ENCODE data around the gene BCL11B.

Gene BCL11B

GRCh38 chr14:99128185-99128584, 143.8 kb downstream of the BCL11B start:
- TF ChIP-seq EP300 (IDR thresholded peaks at IDR 0.05; ENCODE audit: borderline replicate concordance) (no peak), MAX (IDR thresholded peaks at IDR 0.05) (no peak), ZBTB7A (IDR thresholded peaks at IDR 0.05; ENCODE audit: low read depth) (no peak), EGR1 (IDR thresholded peaks at IDR 0.05) (no peak), USF1 (IDR thresholded peaks at IDR 0.05) (no peak), YY1 (IDR thresholded peaks at IDR 0.05; ENCODE audit: low read depth) (no peak), TEAD4 (IDR thresholded peaks at IDR 0.05) (no peak), REST (IDR thresholded peaks at IDR 0.05; ENCODE audit: low read depth) (no peak), TCF12 (IDR thresholded peaks at IDR 0.05; ENCODE audit: low read depth) (no peak), TAF1 (IDR thresholded peaks at IDR 0.05; ENCODE audit: low read depth) (no peak), FOXM1 (IDR thresholded peaks at IDR 0.05; ENCODE audit: borderline replicate concordance, low read depth) (no peak), CREB1 (IDR thresholded peaks at IDR 0.05; ENCODE audit: low read depth) (no peak), NFIC (IDR thresholded peaks at IDR 0.05) (no peak)

- TF ChIP-seq REST (IDR thresholded peaks at IDR 0.05; ENCODE audit: low read depth): no peak
- no peak for TF ChIP-seq TCF12 (IDR thresholded peaks at IDR 0.05; ENCODE audit: low read depth)
- no peak for TF ChIP-seq TAF1 (IDR thresholded peaks at IDR 0.05; ENCODE audit: low read depth)
- no peak for TF ChIP-seq MAX (IDR thresholded peaks at IDR 0.05)
- TF ChIP-seq CEBPB (IDR thresholded peaks at IDR 0.05): no peak
- no peak for TF ChIP-seq ZBTB7A (IDR thresholded peaks at IDR 0.05; ENCODE audit: low read depth)
- no peak for TF ChIP-seq RAD21 (IDR thresholded peaks at IDR 0.05; ENCODE audit: low read depth)
- TF ChIP-seq YY1 (IDR thresholded peaks at IDR 0.05; ENCODE audit: low read depth): no peak
- TF ChIP-seq USF1 (IDR thresholded peaks at IDR 0.05): no peak
- no peak for TF ChIP-seq NFIC (IDR thresholded peaks at IDR 0.05)
- no peak for TF ChIP-seq EP300 (IDR thresholded peaks at IDR 0.05; ENCODE audit: borderline replicate concordance)
- no peak for TF ChIP-seq CREB1 (IDR thresholded peaks at IDR 0.05; ENCODE audit: low read depth)
- no peak for TF ChIP-seq TEAD4 (IDR thresholded peaks at IDR 0.05)
- no peak for TF ChIP-seq FOXM1 (IDR thresholded peaks at IDR 0.05; ENCODE audit: borderline replicate concordance, low read depth)
- no peak for TF ChIP-seq EGR1 (IDR thresholded peaks at IDR 0.05)
These were observed 144.3 kb downstream of the BCL11B start for GRCh38 chr14:99127651-99128167.

GRCh38 chr14:99125616-99126431, 146.2 kb downstream of the BCL11B start:
- TF ChIP-seq TCF12 (IDR thresholded peaks at IDR 0.05; ENCODE audit: low read depth): no peak
- TF ChIP-seq CEBPB (IDR thresholded peaks at IDR 0.05): no peak
- no peak for TF ChIP-seq EP300 (IDR thresholded peaks at IDR 0.05; ENCODE audit: borderline replicate concordance)
- TF ChIP-seq EGR1 (IDR thresholded peaks at IDR 0.05): no peak
- TF ChIP-seq TEAD4 (IDR thresholded peaks at IDR 0.05): no peak
- TF ChIP-seq FOXM1 (IDR thresholded peaks at IDR 0.05; ENCODE audit: borderline replicate concordance, low read depth): no peak
- TF ChIP-seq REST (IDR thresholded peaks at IDR 0.05; ENCODE audit: low read depth): no peak
- TF ChIP-seq TAF1 (IDR thresholded peaks at IDR 0.05; ENCODE audit: low read depth): no peak
- TF ChIP-seq RAD21 (IDR thresholded peaks at IDR 0.05; ENCODE audit: low read depth): no peak
- no peak for TF ChIP-seq MAX (IDR thresholded peaks at IDR 0.05)
- TF ChIP-seq CREB1 (IDR thresholded peaks at IDR 0.05; ENCODE audit: low read depth): no peak
- TF ChIP-seq ZBTB7A (IDR thresholded peaks at IDR 0.05; ENCODE audit: low read depth): no peak
- TF ChIP-seq USF1 (IDR thresholded peaks at IDR 0.05): no peak
- no peak for TF ChIP-seq YY1 (IDR thresholded peaks at IDR 0.05; ENCODE audit: low read depth)
- TF ChIP-seq NFIC (IDR thresholded peaks at IDR 0.05): no peak

All from Ishikawa (cell line).